GM18511 (cell line): Measurements from ENCODE around the gene GET3.

Source experiments
- ATAC-seq: cut with Tn5 transposase; IDR thresholded peaks from one replicate; pipeline ENCODE4 v1.9.1; 2021; ENCODE audit warnings: mild to moderate bottlenecking, moderate library complexity; ENCODE audit not compliant: unreplicated experiment

The GET3 gene

DNA sequence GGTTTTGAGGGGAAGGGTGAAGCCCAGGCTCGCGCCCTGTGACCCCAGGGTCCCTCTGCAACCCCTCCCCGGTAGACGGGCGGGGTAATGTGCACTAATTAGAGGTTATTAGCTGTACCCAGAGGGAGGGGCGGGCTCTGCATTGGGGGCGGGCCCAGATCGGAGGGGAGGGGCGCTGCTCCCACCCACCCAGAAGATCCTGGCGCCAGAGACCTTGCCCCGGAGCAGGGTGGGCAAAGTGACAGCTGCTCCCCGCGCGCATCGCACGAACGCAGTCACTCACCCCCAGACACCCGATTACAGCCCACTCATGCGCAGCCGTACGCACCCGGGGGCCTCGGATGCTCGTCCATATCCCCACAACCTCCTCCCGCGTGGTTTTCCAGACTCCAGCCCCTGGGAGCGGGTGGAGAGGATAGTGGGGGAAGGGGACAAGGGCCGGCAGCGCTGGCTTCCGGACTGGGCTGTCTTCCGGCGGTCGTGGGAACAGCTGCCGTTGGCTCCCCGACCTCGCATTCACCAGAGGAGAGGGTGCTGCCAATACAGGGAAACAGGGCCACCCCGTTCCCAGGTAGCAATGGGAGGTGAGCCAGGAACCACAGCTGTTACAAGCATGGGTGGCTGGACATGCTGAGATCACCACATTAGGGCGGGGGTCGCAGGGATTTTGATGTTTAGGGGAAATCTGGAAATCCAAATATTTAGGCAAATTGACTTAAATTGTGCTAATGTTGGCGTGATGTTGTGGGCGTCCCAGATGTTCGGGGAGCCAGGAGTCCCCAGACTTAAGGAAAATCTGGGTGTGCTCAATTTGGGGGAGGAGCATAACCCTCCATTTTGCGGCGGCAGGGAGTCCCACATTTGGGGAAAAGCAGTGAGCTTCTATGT lies 41.0 kb downstream of the GET3 start:
- ATAC-seq: no peak

DNA sequence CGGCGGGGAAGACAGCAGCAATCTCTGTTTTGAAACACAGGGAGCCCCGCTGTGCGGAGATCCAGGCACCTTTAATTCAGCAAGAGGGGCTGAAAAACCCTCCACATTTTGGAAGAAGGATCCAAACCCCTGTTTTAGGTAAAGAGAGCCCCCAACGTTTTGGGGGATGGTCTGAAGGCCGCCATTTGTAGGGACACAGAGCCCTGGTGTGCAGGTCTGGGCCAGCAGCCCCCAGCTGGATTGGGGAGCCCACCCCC lies 41.5 kb downstream of the GET3 start:
- no peak for ATAC-seq

DNA sequence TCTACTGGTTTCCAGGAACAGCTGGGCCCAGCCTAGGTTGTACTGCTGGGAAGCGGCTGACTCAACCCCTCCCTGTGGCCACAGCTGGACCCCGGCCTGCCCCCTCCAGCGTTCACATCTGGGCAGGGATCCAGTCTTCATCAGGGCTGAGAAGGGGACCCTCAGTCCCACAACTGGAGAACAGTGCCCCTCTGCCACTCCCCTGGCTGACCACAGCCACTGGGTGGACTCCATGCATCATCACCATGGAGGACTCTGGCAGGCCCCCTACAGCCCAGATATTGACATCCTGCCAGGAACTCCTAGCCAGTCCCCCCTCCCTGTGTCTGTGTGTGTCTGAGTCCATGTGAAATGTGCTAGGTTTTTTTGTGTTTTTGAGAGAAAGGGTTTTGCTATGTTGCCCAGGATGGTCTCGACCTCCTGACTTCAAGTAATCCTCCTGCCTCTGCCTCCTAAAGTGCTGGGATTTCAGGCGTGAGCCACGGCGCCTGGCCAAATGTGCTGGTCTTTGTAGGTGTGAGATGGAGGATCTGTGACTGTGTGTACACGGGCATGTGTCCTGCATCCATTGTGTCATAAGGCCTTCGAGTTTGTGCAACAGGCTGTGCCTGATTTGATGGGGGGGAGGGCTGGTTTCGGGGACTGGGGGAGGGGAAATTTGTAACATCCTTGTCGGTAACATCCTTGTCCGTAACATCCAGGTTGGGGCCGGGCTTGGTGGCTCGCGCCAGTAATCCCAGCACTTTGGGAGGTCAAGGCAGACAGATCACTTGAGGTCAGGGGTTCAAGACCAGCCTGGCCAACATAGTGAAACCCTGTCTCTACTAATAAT lies 42.1 kb downstream of the GET3 start:
- no peak for ATAC-seq

- ATAC-seq: no peak
Observed at GRCh38 chr19:12782174-12782423, 44.8 kb downstream of the GET3 start.

- peak; percentile 34 for ATAC-seq
Observed at GRCh38 chr19:12782424-12783290, 45.4 kb downstream of the GET3 start.

- ATAC-seq: no peak
Observed at GRCh38 chr19:12783291-12783848, 46.1 kb downstream of the GET3 start.

DNA sequence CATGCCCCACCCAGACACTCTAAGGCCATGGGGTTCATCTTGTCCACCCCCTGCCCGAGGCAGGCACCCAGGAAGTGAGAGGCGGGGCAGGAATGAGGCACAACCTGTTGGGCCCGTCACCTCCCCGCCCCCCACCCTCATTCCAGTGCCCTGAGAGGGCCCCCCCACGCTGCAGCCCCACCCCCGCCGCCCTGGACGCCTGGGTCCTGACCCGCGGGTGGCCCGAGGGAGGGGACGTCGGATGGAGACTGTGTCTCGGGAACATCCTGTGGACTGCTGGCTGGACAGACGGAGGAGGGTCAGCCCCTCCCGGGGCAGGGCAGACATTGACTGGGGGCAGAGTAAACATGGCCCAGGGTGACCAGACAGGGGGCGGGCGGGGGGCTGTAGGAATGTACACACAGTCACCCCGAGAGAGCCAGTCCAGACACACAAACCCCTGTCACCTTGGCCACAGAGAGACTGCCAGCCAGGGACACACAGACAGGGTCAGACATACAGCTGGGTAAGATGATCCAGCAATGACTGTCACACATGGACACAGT lies 46.6 kb downstream of the GET3 start:
- no peak for ATAC-seq

DNA sequence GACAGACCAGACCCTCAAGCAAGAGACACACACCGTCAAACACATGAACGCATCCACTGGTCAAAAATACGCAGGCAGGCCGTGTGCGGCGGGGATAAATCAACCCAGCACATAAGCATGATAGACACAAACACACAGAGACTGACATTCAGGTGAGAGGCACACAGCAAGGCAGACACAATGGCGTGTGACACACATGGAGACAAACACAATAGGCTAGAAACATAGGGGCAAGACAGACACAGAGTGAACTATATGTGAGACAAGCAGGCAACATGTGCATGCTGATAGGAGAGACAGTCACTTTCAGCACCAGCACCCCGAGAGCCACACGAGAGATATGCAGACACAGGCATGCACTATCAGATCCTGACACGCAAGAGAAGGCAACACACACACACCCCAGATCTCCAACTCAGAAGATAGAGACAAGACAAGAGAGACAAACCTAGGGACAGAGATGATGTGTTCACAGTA lies 47.1 kb downstream of the GET3 start:
- ATAC-seq: no peak

DNA sequence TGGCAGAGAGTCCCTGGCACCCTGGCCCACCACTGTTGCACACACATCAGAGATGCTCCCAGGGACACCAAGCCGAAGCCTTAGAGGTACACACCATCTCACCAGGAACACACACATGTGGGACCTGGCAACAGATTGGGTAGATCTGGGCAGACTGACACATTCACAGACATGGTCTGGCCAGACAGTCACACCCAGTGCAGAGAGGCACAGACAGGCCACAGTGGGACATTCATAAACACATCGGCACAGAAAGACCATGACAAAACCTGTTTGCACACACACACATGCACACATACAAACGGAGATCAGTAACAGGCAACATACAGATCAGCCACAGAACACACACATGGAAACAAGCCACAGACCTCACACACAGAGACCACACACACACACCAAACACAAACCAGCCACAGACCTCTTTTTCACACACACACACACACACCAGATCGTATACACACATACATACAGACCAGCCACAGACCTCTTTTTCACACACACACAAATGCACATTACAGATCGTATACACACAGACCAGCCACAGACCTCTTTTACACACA lies 47.7 kb downstream of the GET3 start:
- ATAC-seq: no peak

DNA sequence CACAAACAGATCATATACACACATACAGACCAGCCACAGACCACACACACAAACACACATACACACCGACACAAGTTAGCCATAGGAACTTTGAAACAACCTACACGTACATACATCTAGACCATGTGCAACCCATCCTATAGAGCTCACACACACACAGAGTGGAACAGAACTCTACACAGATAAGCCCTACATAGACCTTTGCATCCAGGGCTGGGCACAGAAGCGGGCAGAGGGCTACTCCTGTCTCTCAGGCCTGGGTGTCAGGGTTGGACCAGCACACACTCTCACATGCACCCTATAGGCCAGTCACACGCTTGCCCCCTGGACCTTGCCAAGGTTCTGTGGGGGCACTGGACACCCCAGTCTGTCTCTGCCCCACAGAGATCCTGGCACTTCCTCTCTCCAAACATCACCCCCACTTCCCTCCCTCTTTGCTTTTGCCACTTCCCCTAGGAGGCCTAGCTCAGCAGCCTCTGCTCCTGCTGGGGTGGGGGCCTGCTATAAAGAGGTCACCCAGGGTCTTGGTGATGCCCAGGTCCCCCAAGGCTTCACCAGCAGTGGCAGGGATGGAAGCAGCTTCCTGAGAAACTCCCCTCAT lies 48.2 kb downstream of the GET3 start:
- no peak for ATAC-seq

- ATAC-seq: no peak
Observed at GRCh38 chr19:12786141-12786870, 49.0 kb downstream of the GET3 start.

GRCh38 chr19:12786952-12787351 lies 49.7 kb downstream of the GET3 start:
- no peak for ATAC-seq

DNA sequence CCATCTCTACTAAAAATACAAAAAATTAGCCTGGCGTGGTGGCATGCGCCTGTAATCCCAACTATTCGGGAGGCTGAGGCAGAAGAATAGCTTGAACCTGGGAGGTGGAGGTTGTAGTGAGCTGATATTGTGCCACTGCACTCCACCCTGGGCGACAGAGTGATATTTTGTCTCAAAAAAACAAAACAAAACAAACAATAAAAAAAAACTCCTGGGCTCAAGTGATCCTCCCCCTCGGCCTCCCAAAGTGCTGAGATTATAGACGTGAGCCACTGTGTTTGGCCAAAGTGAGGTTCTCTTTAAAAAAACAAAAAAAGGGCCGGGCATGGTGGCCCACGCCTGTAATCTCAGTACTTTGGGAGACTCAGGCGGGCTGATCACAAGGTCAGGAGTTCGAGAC lies 50.2 kb downstream of the GET3 start:
- no peak for ATAC-seq

DNA sequence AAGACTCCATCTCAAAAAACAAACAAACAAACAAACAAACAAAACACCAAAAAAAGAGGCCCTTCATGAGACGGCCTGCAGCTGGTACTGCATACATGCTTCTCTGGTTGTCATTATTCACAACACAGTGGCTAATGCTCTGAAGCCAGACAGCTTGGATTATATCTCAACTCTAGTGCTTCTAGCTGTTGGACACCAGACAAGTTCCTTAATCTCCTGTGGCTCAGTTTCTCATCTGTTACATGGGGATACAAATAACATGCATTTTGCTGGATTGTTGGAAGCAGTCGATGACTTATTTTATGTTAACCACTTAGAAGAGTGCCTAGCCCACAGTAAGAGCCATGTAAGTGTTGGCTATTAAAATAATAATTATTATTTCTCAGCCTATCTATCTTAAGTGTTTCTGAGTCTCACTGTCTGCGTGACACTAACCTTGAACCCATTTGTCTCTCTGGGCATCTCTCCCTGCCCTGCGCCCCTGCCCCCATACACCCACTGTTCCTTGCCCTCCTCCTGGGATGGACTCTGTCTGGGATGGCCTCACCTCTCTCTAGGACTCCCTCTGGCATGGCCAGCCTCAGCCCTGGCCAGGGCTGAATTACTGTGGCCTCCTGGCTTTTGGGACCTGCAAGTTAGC lies 50.9 kb downstream of the GET3 start:
- ATAC-seq: no peak

DNA sequence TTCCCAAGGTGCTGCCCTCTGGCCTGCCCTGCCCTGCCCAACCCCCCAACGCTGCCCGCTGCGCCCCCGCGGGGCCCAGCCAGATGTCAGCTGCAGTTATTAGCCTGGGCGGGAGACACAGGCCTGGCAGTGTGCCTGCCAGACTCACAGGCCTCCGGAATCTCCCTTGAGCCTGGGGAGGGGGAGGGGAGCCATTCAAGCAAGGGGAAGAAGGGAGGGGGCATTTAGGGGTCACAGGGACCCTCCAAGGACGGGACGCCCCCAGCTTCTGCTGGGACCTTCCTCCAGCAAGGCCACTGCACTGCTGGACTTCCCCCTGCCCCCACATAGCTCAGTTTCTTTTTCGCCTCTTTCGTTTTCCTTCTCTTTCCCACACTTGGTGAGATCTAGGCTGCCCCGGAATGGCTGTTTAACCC lies 51.4 kb downstream of the GET3 start:
- ATAC-seq: no peak

DNA sequence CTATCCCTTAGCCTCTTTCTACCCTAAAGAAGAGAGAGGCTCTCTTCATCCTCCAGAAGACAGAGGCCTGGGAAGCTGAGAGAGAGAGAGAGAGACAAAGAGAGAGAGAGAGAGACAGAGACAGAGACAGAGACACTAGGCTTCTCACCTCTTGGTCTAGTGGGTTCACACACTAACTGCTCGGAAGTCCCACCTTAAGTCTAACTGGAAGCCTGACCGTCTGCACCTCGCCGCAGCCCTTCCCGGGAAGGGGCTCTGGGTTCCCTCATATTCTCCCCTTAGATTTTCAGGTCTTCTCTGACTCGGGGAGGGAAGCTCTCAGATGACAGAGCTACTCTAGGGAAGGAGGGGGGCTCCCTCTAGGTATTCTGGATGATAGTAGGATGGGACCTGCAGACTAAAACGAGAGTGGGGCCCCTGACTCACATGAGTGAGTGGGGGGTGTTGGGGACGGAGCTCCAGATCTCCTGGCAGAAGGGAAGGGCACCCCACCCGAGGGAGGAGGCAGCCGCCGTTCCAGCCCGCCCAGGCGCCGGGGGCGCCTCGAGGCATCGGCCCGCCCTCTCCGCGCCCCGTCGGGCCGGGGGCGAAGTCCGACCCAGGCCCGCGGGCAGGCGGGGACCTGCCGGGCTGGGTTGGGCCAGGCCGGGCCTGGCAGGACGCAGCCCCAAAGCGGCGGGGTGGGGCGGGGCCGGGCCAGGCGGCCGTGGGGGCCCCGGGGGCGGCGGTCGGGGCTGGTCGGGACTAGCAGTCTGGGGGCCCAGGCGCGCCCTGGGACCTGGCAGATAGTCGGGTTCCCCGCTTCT lies 52.0 kb downstream of the GET3 start:
- ATAC-seq: no peak

DNA sequence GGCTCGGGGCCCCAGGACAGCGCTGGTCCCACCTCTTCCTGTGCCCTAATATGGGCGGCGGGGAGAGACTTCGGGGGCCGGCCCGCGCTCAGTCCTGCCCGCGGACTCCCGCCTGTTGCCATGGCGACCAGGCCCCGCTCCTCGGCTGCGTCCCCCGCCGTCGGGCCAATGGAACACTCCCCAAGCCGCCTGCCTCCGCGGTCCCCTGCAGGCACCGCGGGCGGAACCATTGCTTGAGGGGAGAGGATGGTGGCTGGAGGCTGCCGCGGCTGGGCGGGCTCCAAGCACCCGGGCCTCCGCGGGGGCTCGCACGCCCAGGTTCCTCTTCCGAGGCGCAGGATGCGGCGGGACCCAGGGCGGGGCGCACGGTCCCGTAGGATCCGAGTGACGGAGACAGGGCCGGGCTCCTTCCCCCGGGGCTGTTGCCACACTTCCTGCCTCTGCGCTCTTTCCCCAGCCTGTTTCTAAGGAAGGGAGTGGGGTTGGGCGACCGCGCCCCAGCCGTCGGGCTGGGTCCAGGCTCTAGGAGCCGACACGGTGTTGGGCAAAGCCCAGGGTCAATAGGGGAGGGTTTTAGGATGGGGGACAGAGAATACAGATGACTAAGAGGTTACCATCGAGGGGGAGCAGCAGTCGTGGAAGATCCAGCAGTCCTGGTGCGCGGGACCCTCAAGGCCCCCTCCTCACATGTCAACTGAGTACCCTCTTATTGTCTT lies 52.8 kb downstream of the GET3 start:
- peak; percentile 45 for ATAC-seq
